Measurements from ENCODE around the gene ZNF593OS. TPM values are rescaled to one million over a fixed set of nuclear protein-coding genes. Genes with fewer than 3 reads are reported as not detected.

ZNF593OS gene
- total and polyA plus RNA-seq, 2 donors (not counting 1 experiment from before 2014, with no cell fraction given): 0.09 TPM; not detected in 1

DNA sequence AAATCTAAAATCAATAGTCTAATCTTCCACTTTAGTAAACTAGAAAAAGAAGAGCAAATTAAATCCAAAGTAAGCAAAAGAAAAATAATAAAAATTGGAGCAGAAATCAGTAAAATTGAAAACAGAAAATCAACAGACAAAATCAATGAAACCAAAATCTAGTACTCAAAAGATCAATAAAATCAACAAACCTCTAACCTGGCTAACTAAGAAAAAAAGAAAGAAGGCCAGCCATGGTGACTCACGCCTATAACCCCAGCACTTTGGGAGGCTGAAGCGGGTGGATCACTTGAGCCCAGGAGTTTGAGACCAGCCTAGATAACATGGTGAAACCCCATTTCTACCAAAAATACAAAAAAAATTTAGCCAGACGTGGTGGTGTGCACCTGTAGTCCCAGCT is 37.2 kb downstream of the ZNF593OS start:
- intact Hi-C loops (cut with micrococcal nuclease): no loop called here
- Mint-ChIP-seq H3K27me3 (peaks cover 5% of the 10 kb centered on the region), H3K4me3 (no peak overlapping the region), H3K27ac (no peak overlapping the region), H3K9me3 (ENCODE audit: insufficient read depth) (no peaks in the 10 kb centered on the region), H3K4me1 (no peaks in the 10 kb centered on the region)
- CTCF ChIA-PET: no interaction called here
- ATAC-seq (ENCODE audit: low read depth) (no peak), DNase-seq (no peak)
- TF ChIP-seq, protein P1, sequence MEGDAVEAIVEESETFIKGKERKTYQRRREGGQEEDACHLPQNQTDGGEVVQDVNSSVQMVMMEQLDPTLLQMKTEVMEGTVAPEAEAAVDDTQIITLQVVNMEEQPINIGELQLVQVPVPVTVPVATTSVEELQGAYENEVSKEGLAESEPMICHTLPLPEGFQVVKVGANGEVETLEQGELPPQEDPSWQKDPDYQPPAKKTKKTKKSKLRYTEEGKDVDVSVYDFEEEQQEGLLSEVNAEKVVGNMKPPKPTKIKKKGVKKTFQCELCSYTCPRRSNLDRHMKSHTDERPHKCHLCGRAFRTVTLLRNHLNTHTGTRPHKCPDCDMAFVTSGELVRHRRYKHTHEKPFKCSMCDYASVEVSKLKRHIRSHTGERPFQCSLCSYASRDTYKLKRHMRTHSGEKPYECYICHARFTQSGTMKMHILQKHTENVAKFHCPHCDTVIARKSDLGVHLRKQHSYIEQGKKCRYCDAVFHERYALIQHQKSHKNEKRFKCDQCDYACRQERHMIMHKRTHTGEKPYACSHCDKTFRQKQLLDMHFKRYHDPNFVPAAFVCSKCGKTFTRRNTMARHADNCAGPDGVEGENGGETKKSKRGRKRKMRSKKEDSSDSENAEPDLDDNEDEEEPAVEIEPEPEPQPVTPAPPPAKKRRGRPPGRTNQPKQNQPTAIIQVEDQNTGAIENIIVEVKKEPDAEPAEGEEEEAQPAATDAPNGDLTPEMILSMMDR (IDR thresholded peaks at IDR 0.05): no peak
- no peak for TF ChIP-seq EZH2 (IDR thresholded peaks at IDR 0.05; ENCODE audit: borderline replicate concordance, insufficient read depth, low read depth, low read length, poor library complexity, severe bottlenecking)
- Histone ChIP-seq H2AFZ (ENCODE audit: insufficient read depth, low read depth, low read length, poor library complexity, severe bottlenecking) (no peak overlapping the region), H3K36me3 (replicated peaks in 1 of 2; ENCODE audit: control extremely low read depth in 1 of 2, control insufficient read depth in 1 of 2, extremely low read depth in 1 of 2, insufficient read depth in 2 of 2, low read length in 1 of 2) (no peaks in the 10 kb centered on the region), H3K4me3 (ENCODE audit: control extremely low read depth in 1 of 5, extremely low read depth in 1 of 5, insufficient read depth in 1 of 5, low read depth in 2 of 5, low read length in 4 of 5) (no peak overlapping the region), H3K4me2 (replicated peaks; ENCODE audit: low read depth, low read length, poor library complexity, severe bottlenecking) (no peak overlapping the region), H3K27me3 (replicated peaks in 1 of 4; ENCODE audit: control extremely low read depth in 1 of 4, control insufficient read depth in 3 of 4, insufficient read depth in 4 of 4, low read length in 3 of 4) (peaks cover 0 to 5% (median 2%) of the 10 kb centered on the region in 4 experiments), H3K27ac (ENCODE audit: low read length in 2 of 2) (no peak overlapping the region), H3K4me1 (ENCODE audit: control insufficient read depth in 2 of 2, insufficient read depth in 2 of 2, low read length in 2 of 2) (no peaks in the 10 kb centered on the region), H3K9ac (ENCODE audit: low read length) (no peak overlapping the region), H3K79me2 (ENCODE audit: control insufficient read depth, insufficient read depth, low read length) (no peaks in the 10 kb centered on the region), H4K20me1 (ENCODE audit: control insufficient read depth, insufficient read depth, low read length, poor library complexity, severe bottlenecking) (no peaks in the 10 kb centered on the region), H3K9me3 (ENCODE audit: control extremely low read depth in 1 of 3, control insufficient read depth in 2 of 3, insufficient read depth in 1 of 3, low read length in 2 of 3) (peaks cover 0 to 4% (median 2%) of the 10 kb centered on the region in 3 donors)
- POLR2A ChIA-PET: no interaction called here
- no CpG with 5 or more reads among the region's 3 CpGs for WGBS (ENCODE audit: insufficient coverage)

DNA sequence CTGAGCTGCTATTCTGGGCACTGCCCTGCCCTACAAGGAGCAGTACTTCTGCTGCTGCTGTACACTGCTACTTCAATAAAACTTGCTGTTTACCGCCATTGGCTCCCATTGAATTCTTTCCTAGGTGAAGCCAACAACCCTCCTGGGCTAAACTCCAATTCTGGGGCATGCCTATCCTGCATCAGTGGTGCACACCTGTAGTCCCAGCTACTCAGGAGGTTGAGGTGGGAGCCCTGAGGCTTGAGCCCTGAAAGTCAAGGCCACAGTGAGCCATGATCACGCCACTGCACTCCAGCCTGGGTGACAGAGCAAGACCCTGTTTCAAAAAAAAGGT is 38.8 kb downstream of the ZNF593OS start:
- intact Hi-C loops (cut with micrococcal nuclease): no loop called here
- no peak overlapping the region for H3K4me3 ChIP-seq (ENCODE audit: control extremely low read depth in 1 of 5, extremely low read depth in 1 of 5, insufficient read depth in 1 of 5, low read depth in 2 of 5, low read length in 4 of 5)
- CTCF ChIA-PET: no interaction called here
- H3K9ac ChIP-seq (ENCODE audit: low read length): no peak overlapping the region
- peaks cover 0 to 4% (median 2%) of the 10 kb centered on the region in 3 donors for H3K9me3 ChIP-seq (ENCODE audit: control extremely low read depth in 1 of 3, control insufficient read depth in 2 of 3, insufficient read depth in 1 of 3, low read length in 2 of 3)
- Mint-ChIP-seq H3K4me1 (peaks cover 6% of the 10 kb centered on the region), H3K27ac (no peak overlapping the region), H3K27me3 (peaks cover 8% of the 10 kb centered on the region), H3K9me3 (ENCODE audit: insufficient read depth) (no peaks in the 10 kb centered on the region), H3K4me3 (no peak overlapping the region)
- H4K20me1 ChIP-seq (ENCODE audit: control insufficient read depth, insufficient read depth, low read length, poor library complexity, severe bottlenecking): no peaks in the 10 kb centered on the region
- H3K27ac ChIP-seq (ENCODE audit: low read length in 2 of 2): no peak overlapping the region
- ATAC-seq (ENCODE audit: low read depth) (no peak), DNase-seq (no peak)
- no peak overlapping the region for H2AFZ ChIP-seq (ENCODE audit: insufficient read depth, low read depth, low read length, poor library complexity, severe bottlenecking)
- WGBS (ENCODE audit: insufficient coverage): 95% methylated on average over 2 of the region's 2 CpGs
- H3K4me1 ChIP-seq (ENCODE audit: control insufficient read depth in 2 of 2, insufficient read depth in 2 of 2, low read length in 2 of 2): peaks cover under 1 to 3% of the 10 kb centered on the region in 2 donors
- no peaks in the 10 kb centered on the region for H3K36me3 ChIP-seq (replicated peaks in 1 of 2; ENCODE audit: control extremely low read depth in 1 of 2, control insufficient read depth in 1 of 2, extremely low read depth in 1 of 2, insufficient read depth in 2 of 2, low read length in 1 of 2)
- peaks cover 0 to 8% (median 3%) of the 10 kb centered on the region in 4 experiments for H3K27me3 ChIP-seq (replicated peaks in 1 of 4; ENCODE audit: control extremely low read depth in 1 of 4, control insufficient read depth in 3 of 4, insufficient read depth in 4 of 4, low read length in 3 of 4)
- TF ChIP-seq, protein P1 (IDR thresholded peaks at IDR 0.05): no peak
- TF ChIP-seq EZH2 (IDR thresholded peaks at IDR 0.05; ENCODE audit: borderline replicate concordance, insufficient read depth, low read depth, low read length, poor library complexity, severe bottlenecking): no peak
- POLR2A ChIA-PET: interaction anchor here (0.5 kb wide), 1 partner anchor 187 kb away, joined by 3 read pairs; no protein-coding TSS in a partner anchor
- H3K4me2 ChIP-seq (replicated peaks; ENCODE audit: low read depth, low read length, poor library complexity, severe bottlenecking): no peak overlapping the region
- H3K79me2 ChIP-seq (ENCODE audit: control insufficient read depth, insufficient read depth, low read length): no peaks in the 10 kb centered on the region
